Loucy (cell line): ENCODE measurements around the gene ARHGEF26.

Experiments used
- H2AFZ ChIP-seq: fragments of 200-600 bp; sonication (generic); 2 replicates; pipeline ENCODE4 v1.6.0; 2016; ENCODE audit warnings: antibody characterized with exemption, mild to moderate bottlenecking, low read length, moderate library complexity
- H3F3A ChIP-seq: fragments of 200-600 bp; 2 replicates; pipeline ENCODE4 v1.6.0; 2016; ENCODE audit warnings: antibody characterized with exemption, low read depth, mild to moderate bottlenecking
- H3K27me3 ChIP-seq: fragments of 200-600 bp; sonication (generic); 2 replicates; pipeline ENCODE4 v1.6.1; 2014; ENCODE audit warnings: low read length, mild to moderate bottlenecking; ENCODE audit not compliant: insufficient read depth, poor library complexity, severe bottlenecking
- H3K36me3 ChIP-seq: fragments of 200-600 bp; sonication (generic); 2 replicates; pipeline ENCODE4 v1.6.1; 2016; ENCODE audit warnings: low read length; ENCODE audit not compliant: insufficient read depth
- H3K4me1 ChIP-seq: fragments of 200-600 bp; sonication (generic); 2 replicates; pipeline ENCODE4 v1.5.1; 2014; ENCODE audit warnings: low read length, mild to moderate bottlenecking; ENCODE audit not compliant: insufficient read depth, poor library complexity, severe bottlenecking
- H3K4me2 ChIP-seq: fragments of 200-600 bp; sonication (generic); 2 replicates; pipeline ENCODE4 v1.6.0; 2014; ENCODE audit warnings: antibody characterized with exemption, low read length, low read depth, mild to moderate bottlenecking; ENCODE audit not compliant: poor library complexity, severe bottlenecking
- H3K4me3 ChIP-seq: fragments of 200-600 bp; sonication (generic); 2 replicates; pipeline ENCODE4 v1.5.1; 2014; ENCODE audit warnings: low read length, mild to moderate bottlenecking, mixed read lengths; ENCODE audit not compliant: poor library complexity, severe bottlenecking
- H3K79me2 ChIP-seq: fragments of 200-600 bp; sonication (generic); 2 replicates; pipeline ENCODE4 v1.6.1; 2014; ENCODE audit warnings: low read length; ENCODE audit not compliant: insufficient read depth
- H3K9ac ChIP-seq: fragments of 200-600 bp; sonication (generic); 2 replicates; pipeline ENCODE4 v1.6.0; 2014; ENCODE audit warnings: mild to moderate bottlenecking, low read depth, low read length, moderate library complexity; ENCODE audit not compliant: poor library complexity, severe bottlenecking
- H3K9me2 ChIP-seq: fragments of 200-600 bp; sonication (generic); replicated peaks from 2 replicates; pipeline ENCODE4 v1.6.1; 2016; ENCODE audit warnings: low read depth, low read length, mixed read lengths
- H3K9me3 ChIP-seq: fragments of 200-600 bp; sonication (generic); 2 replicates; pipeline ENCODE4 v1.6.1; 2014; ENCODE audit warnings: mild to moderate bottlenecking, antibody characterized with exemption, low read length, low read depth; ENCODE audit not compliant: insufficient read depth
- H4K20me1 ChIP-seq: fragments of 200-600 bp; sonication (generic); 2 replicates; pipeline ENCODE4 v1.6.0; 2014; ENCODE audit warnings: antibody characterized with exemption, low read length, mild to moderate bottlenecking; ENCODE audit not compliant: insufficient read depth, poor library complexity, severe bottlenecking
- CTCF ChIP-seq: fragments of 200-600 bp; sonication (generic); conservative IDR thresholded peaks from 2 replicates; pipeline ENCODE4 v1.5.1; 2014; ENCODE audit warnings: mild to moderate bottlenecking, antibody characterized with exemption, low read length
- EZH2phosphoT487 ChIP-seq: fragments of 200-600 bp; IDR thresholded peaks from 2 replicates; pipeline ENCODE4 v1.6.1; 2018; ENCODE audit warnings: antibody characterized with exemption, mild to moderate bottlenecking, moderate library complexity, borderline replicate concordance

ARHGEF26 gene

GRCh38 chr3:154105218-154105975 lies 15.8 kb upstream of the ARHGEF26 start:
- H4K20me1 ChIP-seq, result no peaks in the 10 kb centered on the region
- no peak overlapping the region for H3K4me2 ChIP-seq
- no peaks in the 10 kb centered on the region for H3F3A ChIP-seq
- no peaks in the 10 kb centered on the region for H3K36me3 ChIP-seq
- no peaks in the 10 kb centered on the region for H3K27me3 ChIP-seq
- H3K4me3 ChIP-seq, result no peak overlapping the region
- no peak overlapping the region for H2AFZ ChIP-seq
- H3K9me2 ChIP-seq, result no peaks in the 10 kb centered on the region
- no peaks in the 10 kb centered on the region for H3K79me2 ChIP-seq
- TF ChIP-seq CTCF (no peak), EZH2phosphoT487 (no peak)
- no peaks in the 10 kb centered on the region for H3K9me3 ChIP-seq
- no peak overlapping the region for H3K9ac ChIP-seq
- no peaks in the 10 kb centered on the region for H3K4me1 ChIP-seq

- Histone ChIP-seq H3K9ac (no peak overlapping the region), H3K79me2 (no peaks in the 10 kb centered on the region), H3K27me3 (no peaks in the 10 kb centered on the region), H3K4me1 (no peaks in the 10 kb centered on the region), H4K20me1 (no peaks in the 10 kb centered on the region), H2AFZ (0 out of 2 replicates have a peak overlapping the region, but pooled peaks have one; percentile 30), H3K9me2 (no peaks in the 10 kb centered on the region), H3F3A (no peaks in the 10 kb centered on the region), H3K4me2 (no peak overlapping the region), H3K36me3 (no peaks in the 10 kb centered on the region), H3K9me3 (no peaks in the 10 kb centered on the region), H3K4me3 (no peak overlapping the region)
- TF ChIP-seq CTCF, result no peak
- no peak for TF ChIP-seq EZH2phosphoT487
Measured at GRCh38 chr3:154111365-154111935, 9.7 kb upstream of the ARHGEF26 start.

GRCh38 chr3:154112146-154112852 lies 8.9 kb upstream of the ARHGEF26 start:
- no peak overlapping the region for H3K4me3 ChIP-seq
- no peak for TF ChIP-seq EZH2phosphoT487
- TF ChIP-seq CTCF, result no peak
- no peaks in the 10 kb centered on the region for H3K9me3 ChIP-seq
- H3K36me3 ChIP-seq, result no peaks in the 10 kb centered on the region
- H3F3A ChIP-seq, result no peaks in the 10 kb centered on the region
- no peak overlapping the region for H2AFZ ChIP-seq
- H3K79me2 ChIP-seq, result no peaks in the 10 kb centered on the region
- no peaks in the 10 kb centered on the region for H4K20me1 ChIP-seq
- no peak overlapping the region for H3K9ac ChIP-seq
- H3K9me2 ChIP-seq, result no peaks in the 10 kb centered on the region
- H3K4me1 ChIP-seq, result no peaks in the 10 kb centered on the region
- H3K4me2 ChIP-seq, result no peak overlapping the region
- no peaks in the 10 kb centered on the region for H3K27me3 ChIP-seq
